ENCODE measurements around the gene TBX3.
"Not testable (repeated sequence)": the region's sequence is repeated elsewhere in the genome, so short reads cannot be mapped to it uniquely, and the experiment has no call there.

- not testable (repeated sequence) for TF ChIP-seq CTCF (IDR thresholded peaks at IDR 0.05; ENCODE audit: extremely low read depth in 1 of 2, insufficient read depth in 1 of 2, low read depth in 1 of 2, low read length in 2 of 2); POLR2A (IDR thresholded peaks at IDR 0.05; ENCODE audit: low read depth, low read length); MAX (IDR thresholded peaks at IDR 0.05; ENCODE audit: insufficient read depth, insufficient read length); JUN (IDR thresholded peaks at IDR 0.05; ENCODE audit: borderline replicate concordance, insufficient read depth, insufficient read length, low read depth); EZH2 (IDR thresholded peaks at IDR 0.05; ENCODE audit: borderline replicate concordance, low read depth, low read length, severe bottlenecking)
Measured at GRCh38 chr12:114708598-114708997, 24.6 kb upstream of the TBX3 start.

Measured in endothelial cell of umbilical vein (primary cell).